WI38 (cell line): ENCODE data around the gene SPRR4.
"Not testable (repeated sequence)": the region's sequence is repeated elsewhere in the genome, so short reads cannot be mapped to it uniquely, and the experiment has no call there.

Experiments used
- H3K4me3 ChIP-seq: 2 replicates; pipeline ENCODE4 v1.5.1; 2011; ENCODE audit warnings: low read depth, mild to moderate bottlenecking, control low read depth, low read length
- CTCF ChIP-seq: IDR thresholded peaks from 2 replicates; pipeline ENCODE4 v1.5.1; 2012; ENCODE audit warnings: low read depth, mild to moderate bottlenecking, control low read depth, low read length

Gene SPRR4

GRCh38 chr1:152995842-152996241 lies 25.4 kb downstream of the SPRR4 start:
- no peak for TF ChIP-seq CTCF
- H3K4me3 ChIP-seq: no peak overlapping the region

- H3K4me3 ChIP-seq: no peak overlapping the region
- TF ChIP-seq CTCF: no peak
Measured at GRCh38 chr1:152996633-152997400, 26.4 kb downstream of the SPRR4 start.

GRCh38 chr1:152997901-152998300 lies 27.5 kb downstream of the SPRR4 start:
- no peak overlapping the region for H3K4me3 ChIP-seq
- no peak for TF ChIP-seq CTCF

- H3K4me3 ChIP-seq: no peak overlapping the region
- TF ChIP-seq CTCF: no peak
Measured at GRCh38 chr1:152998476-152998875, 28.0 kb downstream of the SPRR4 start.

- no peak overlapping the region for H3K4me3 ChIP-seq
- no peak for TF ChIP-seq CTCF
Measured at GRCh38 chr1:152999818-153000217, 29.4 kb downstream of the SPRR4 start.

GRCh38 chr1:153000294-153000693 lies 29.8 kb downstream of the SPRR4 start:
- no peak overlapping the region for H3K4me3 ChIP-seq
- no peak for TF ChIP-seq CTCF

- H3K4me3 ChIP-seq: no peak within 1 kb of the TSS
- TF ChIP-seq CTCF: no peak
Measured at GRCh38 chr1:153001382-153001781, 30.9 kb downstream of the SPRR4 start, which contains the start of gene SPRR3. Gene SPRR3 (plus strand): TSS chr1:153001749. CDS start chr1:153003021, 1,272 bp downstream.

- not testable (repeated sequence) for H3K4me3 ChIP-seq
Measured at GRCh38 chr1:153011235-153011758, 40.8 kb downstream of the SPRR4 start.

- H3K4me3 ChIP-seq: not testable (repeated sequence)
Measured at GRCh38 chr1:153021829-153022228, 51.4 kb downstream of the SPRR4 start.
